ENCODE results near the gene UBASH3A.

DNA sequence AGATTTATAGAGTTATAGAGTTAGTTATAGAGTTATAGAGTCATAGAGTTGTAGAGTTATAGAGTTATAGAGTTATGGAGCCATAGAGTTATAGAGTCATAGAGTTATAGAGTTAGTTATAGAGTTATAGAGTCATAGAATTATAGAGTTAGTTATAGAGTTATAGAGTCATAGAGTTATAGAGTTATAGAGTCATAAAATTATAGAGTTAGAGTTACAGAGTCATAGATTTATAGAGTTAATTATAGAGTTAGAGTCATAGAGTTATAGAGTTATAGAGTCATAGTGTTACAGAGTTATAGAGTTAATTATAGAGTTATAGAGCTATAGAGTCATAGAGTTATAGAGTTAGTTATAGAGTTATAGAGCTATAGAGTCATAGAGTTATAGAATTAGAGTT is 32.1 kb downstream of the UBASH3A start:
- TF ChIP-seq POLR2AphosphoS5 (IDR thresholded peaks at IDR 0.05; ENCODE audit: borderline replicate concordance, low read depth, low read length) (no peak), EZH2 (IDR thresholded peaks at IDR 0.05) (no peak), FOXP2 (optimal IDR thresholded peaks at IDR 0.05; ENCODE audit: control extremely low read depth, extremely low read length, insufficient read depth) (no peak)
